ENCODE measurements around the gene MYO1D.

The MYO1D gene

DNA sequence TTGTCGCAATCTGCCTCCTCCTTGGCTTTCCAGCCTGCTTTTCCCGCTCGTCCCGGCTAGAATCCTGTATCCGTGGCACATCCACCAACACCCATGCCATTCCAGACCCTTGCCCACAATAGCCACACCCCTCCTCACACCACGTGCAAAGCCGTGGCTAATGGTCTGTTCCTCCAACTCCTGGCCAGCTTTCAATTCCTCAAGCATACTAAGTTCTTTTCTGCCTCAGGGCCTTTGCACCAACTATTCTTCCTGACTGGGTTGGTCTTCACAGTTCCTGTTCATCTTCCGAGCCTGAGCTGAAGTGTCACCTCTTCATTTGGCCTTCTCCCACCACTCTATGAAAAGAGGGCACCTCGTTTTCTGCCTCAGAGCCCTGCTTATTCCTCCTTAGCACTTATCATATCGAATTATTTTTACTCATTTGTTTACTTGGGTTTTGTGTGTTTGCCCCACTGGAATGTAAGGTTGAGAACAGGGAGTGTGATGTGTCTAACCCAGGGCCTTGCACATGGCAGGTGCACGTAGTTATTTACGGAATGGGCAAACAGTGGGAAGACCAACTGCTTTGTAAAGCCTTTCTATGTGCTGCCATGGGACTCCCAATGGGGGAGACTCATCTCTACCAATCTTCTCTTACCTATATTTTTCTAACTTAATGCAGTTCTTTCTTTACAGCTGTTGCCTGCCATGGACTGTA is 321.2 kb downstream of the MYO1D start:
- TF ChIP-seq CTCF (IDR thresholded peaks at IDR 0.05; ENCODE audit: low read depth, low read length, missing control alignments) = no peak
- no peak overlapping the region for H3K4me3 ChIP-seq (ENCODE audit: low read depth, low read length)
- DNase-seq (ENCODE audit: low read depth) = no peak

GRCh38 chr17:32553168-32553567 is 323.8 kb downstream of the MYO1D start:
- no peak overlapping the region for H3K4me3 ChIP-seq (ENCODE audit: low read depth, low read length)
- no peak for DNase-seq (ENCODE audit: low read depth)
- TF ChIP-seq CTCF (IDR thresholded peaks at IDR 0.05; ENCODE audit: low read depth, low read length, missing control alignments) = no peak

DNA sequence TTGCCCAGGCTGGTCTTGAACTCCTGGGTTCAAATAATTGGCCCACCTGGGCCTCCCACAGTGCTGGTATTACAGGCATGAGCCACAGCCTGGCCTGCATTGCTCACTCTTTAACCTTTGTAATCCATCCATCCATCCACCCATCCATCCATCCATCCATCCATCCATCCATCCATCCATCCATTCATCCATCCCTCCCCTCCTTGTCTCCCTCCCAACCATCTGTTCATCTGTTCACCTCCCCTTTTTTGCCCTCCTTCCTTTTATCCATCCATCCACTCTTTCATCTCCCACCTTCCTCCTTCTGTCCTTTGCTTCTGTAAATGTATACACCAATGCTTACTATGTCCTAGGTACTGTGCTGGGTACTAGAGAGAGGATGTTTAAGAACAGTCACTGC is 324.6 kb downstream of the MYO1D start:
- no peak for TF ChIP-seq CTCF (IDR thresholded peaks at IDR 0.05; ENCODE audit: low read depth, low read length, missing control alignments)
- H3K4me3 ChIP-seq (ENCODE audit: low read depth, low read length) = no peak overlapping the region
- DNase-seq (ENCODE audit: low read depth) = no peak

DNA sequence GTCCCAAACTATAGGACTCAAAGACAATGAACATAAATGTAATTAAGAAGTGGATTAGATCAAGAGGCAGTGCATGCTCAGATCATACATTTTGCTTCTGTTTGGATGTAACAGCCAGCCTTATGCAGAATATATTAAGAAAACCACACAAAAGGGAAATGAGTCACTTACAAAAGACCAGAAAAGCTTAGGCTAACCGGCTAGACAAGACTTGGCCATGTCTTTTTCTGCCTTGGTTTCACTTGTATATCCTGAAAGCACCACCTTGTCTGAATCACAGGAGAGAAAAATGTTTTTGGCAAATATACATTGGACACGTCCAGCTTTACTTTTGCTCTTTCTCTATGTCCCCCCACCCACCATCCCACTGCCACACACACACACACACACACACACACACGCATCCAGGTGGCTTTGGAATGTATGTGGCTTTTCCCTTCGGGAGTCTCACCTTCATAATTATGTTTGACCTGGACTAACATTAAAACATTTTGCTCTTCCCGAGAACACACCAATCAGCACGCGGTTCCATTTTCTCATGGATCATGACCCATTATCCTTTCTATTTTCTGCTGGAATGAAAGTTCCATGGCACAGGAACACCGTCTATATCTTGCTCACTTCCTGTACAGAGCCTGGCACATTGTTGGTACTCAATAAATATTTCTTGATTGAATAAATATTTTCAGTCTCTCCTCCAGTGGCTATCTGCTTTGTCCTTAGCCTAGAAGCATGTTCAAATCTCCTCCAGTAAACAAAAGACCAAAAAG is 325.6 kb downstream of the MYO1D start:
- peak; percentile 62 for DNase-seq (ENCODE audit: low read depth)
- no peak for TF ChIP-seq CTCF (IDR thresholded peaks at IDR 0.05; ENCODE audit: low read depth, low read length, missing control alignments)
- no peak overlapping the region for H3K4me3 ChIP-seq (ENCODE audit: low read depth, low read length)

GRCh38 chr17:32549559-32549958 is 327.4 kb downstream of the MYO1D start:
- no peak for DNase-seq (ENCODE audit: low read depth)
- H3K4me3 ChIP-seq (ENCODE audit: low read depth, low read length) = no peak overlapping the region
- TF ChIP-seq CTCF (IDR thresholded peaks at IDR 0.05; ENCODE audit: low read depth, low read length, missing control alignments) = no peak

GRCh38 chr17:32546031-32546444 is 330.9 kb downstream of the MYO1D start:
- no peak overlapping the region for H3K4me3 ChIP-seq (ENCODE audit: low read depth, low read length)
- TF ChIP-seq CTCF (IDR thresholded peaks at IDR 0.05; ENCODE audit: low read depth, low read length, missing control alignments) = no peak
- no peak for DNase-seq (ENCODE audit: low read depth)

Measured in GM12864 (cell line).